Astrocyte (in vitro differentiated cells and primary cell): ENCODE data around the gene SPART. TPM values are rescaled to one million over a fixed set of nuclear protein-coding genes. Genes with fewer than 3 reads are reported as not detected.
A peak's percentile ranks its signal among the peaks of the same experiment; 100 is the strongest.

Experiments
- DNase-seq: peaks from one replicate; pipeline ENCODE4 v3.0.0-alpha.2; 2010; ENCODE audit warnings: low read depth
- FAIRE-seq: peaks from 2 replicates; lab custom pipeline; 2011; peaks lifted over from hg19 to GRCh38; lab: Jason Lieb, UNC
- H2AFZ ChIP-seq: 2 replicates; pipeline ENCODE4 v1.6.0; 2012; ENCODE audit warnings: low read depth, low read length, inconsistent platforms
- H3K27ac ChIP-seq: 2 replicates; pipeline ENCODE4 v1.5.1; 2011; ENCODE audit warnings: low read depth, low read length, inconsistent platforms
- H3K27me3 ChIP-seq: 2 replicates; pipeline ENCODE4 v1.6.0; 2011; ENCODE audit warnings: low read length, inconsistent platforms; ENCODE audit not compliant: insufficient read depth
- H3K36me3 ChIP-seq: 2 replicates; pipeline ENCODE4 v1.5.1; 2011; ENCODE audit warnings: low read length, inconsistent platforms; ENCODE audit not compliant: insufficient read depth
- H3K4me1 ChIP-seq: 2 replicates; pipeline ENCODE4 v1.5.1; 2011; ENCODE audit warnings: low read length, inconsistent platforms; ENCODE audit not compliant: insufficient read depth
- H3K4me2 ChIP-seq: 2 replicates; pipeline ENCODE4 v1.6.0; 2012; ENCODE audit warnings: low read length, inconsistent platforms
- H3K4me3 ChIP-seq: 2 replicates; pipeline ENCODE4 v1.5.1; 2011; ENCODE audit warnings: low read depth, mild to moderate bottlenecking, low read length, inconsistent platforms; ENCODE audit not compliant: insufficient read depth
- H3K79me2 ChIP-seq: 2 replicates; pipeline ENCODE4 v1.6.0; 2012; ENCODE audit warnings: mild to moderate bottlenecking, low read length, inconsistent platforms; ENCODE audit not compliant: insufficient read depth
- H3K9ac ChIP-seq: 2 replicates; pipeline ENCODE4 v1.6.0; 2012; ENCODE audit warnings: mild to moderate bottlenecking, low read length, inconsistent platforms
- H3K9me3 ChIP-seq: 2 replicates; pipeline ENCODE4 v1.5.1; 2012; ENCODE audit warnings: low read depth, mild to moderate bottlenecking, low read length, inconsistent platforms; ENCODE audit not compliant: insufficient read depth
- H4K20me1 ChIP-seq: 2 replicates; pipeline ENCODE4 v1.6.0; 2012; ENCODE audit warnings: low read length, inconsistent platforms; ENCODE audit not compliant: insufficient read depth
- H3K27ac Mint-ChIP-seq: one replicate; pipeline ENCODE4 v1.8.0; 2021; ENCODE audit warnings: mild to moderate bottlenecking, mixed read lengths; ENCODE audit not compliant: unreplicated experiment
- H3K27me3 Mint-ChIP-seq: one replicate; pipeline ENCODE4 v1.8.0; 2021; ENCODE audit warnings: low read depth, mixed read lengths; ENCODE audit not compliant: unreplicated experiment
- H3K36me3 Mint-ChIP-seq: one replicate; pipeline ENCODE4 v1.8.0; 2021; ENCODE audit warnings: low read depth, mixed read lengths; ENCODE audit not compliant: unreplicated experiment
- H3K4me1 Mint-ChIP-seq: one replicate; pipeline ENCODE4 v1.8.0; 2021; ENCODE audit warnings: low read depth, mixed read lengths; ENCODE audit not compliant: unreplicated experiment
- H3K4me3 Mint-ChIP-seq: one replicate; pipeline ENCODE4 v1.8.0; 2021; ENCODE audit warnings: mild to moderate bottlenecking, moderate library complexity, mixed read lengths; ENCODE audit not compliant: unreplicated experiment
- H3K9me3 Mint-ChIP-seq: one replicate; pipeline ENCODE4 v1.8.0; 2021; ENCODE audit warnings: mild to moderate bottlenecking, mixed read lengths; ENCODE audit not compliant: unreplicated experiment
- CTCF ChIP-seq: IDR thresholded peaks from 2 replicates; pipeline ENCODE4 v1.5.1; 2011; ENCODE audit warnings: low read depth, mild to moderate bottlenecking, inconsistent platforms, low read length, moderate library complexity; ENCODE audit not compliant: insufficient read depth
- EZH2 ChIP-seq: IDR thresholded peaks from 2 replicates; pipeline ENCODE4 v1.6.1; 2012; ENCODE audit warnings: mild to moderate bottlenecking, low read length, inconsistent platforms; ENCODE audit not compliant: insufficient read depth
- total RNA-seq: library from RNA; stranded (reverse); gene quantifications from 2 replicates; pipeline ENCODE4 v1.2.1, GENCODE V29; 2021

Gene SPART
- total RNA-seq, 1 donor from 2014 or later: 50.6 TPM

DNA sequence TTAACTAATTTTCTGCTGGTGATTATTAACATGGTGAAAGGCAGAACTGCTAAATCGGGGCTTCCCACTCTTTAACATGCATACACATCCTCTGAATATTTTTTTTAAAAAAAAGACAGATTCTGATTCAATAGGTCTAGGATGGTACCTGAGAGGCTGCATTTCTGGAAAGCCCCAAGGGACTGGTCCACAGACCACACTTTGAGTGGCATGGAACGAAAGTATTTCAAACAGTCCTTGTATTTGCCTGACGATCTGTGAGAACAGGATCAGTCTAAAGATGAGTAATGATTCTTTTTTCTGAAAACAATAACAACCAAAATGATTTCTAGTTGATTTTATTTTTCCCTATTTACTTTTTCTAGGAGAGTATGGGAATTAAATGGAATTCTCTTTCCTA is 16.7 kb upstream of the SPART start:
- Mint-ChIP-seq H3K27me3 (no peaks in the 10 kb centered on the region), H3K4me1 (peaks cover 8% of the 10 kb centered on the region), H3K9me3 (peaks cover 2% of the 10 kb centered on the region), H3K27ac (no peak overlapping the region), H3K4me3 (no peak overlapping the region), H3K36me3 (peaks cover 8% of the 10 kb centered on the region)
- H3K4me1 ChIP-seq: peaks cover 9% of the 10 kb centered on the region
- DNase-seq (no peak), FAIRE-seq (no peak)
- H3K4me2 ChIP-seq: no peak overlapping the region
- no peaks in the 10 kb centered on the region for H4K20me1 ChIP-seq
- no peaks in the 10 kb centered on the region for H3K27me3 ChIP-seq
- H3K9ac ChIP-seq: no peak overlapping the region
- no peak overlapping the region for H3K4me3 ChIP-seq
- no peaks in the 10 kb centered on the region for H3K9me3 ChIP-seq
- H3K79me2 ChIP-seq: no peaks in the 10 kb centered on the region
- H3K36me3 ChIP-seq: no peaks in the 10 kb centered on the region
- TF ChIP-seq EZH2: no peak
- TF ChIP-seq CTCF: no peak
- no peak overlapping the region for H3K27ac ChIP-seq
- H2AFZ ChIP-seq: no peak overlapping the region

GRCh38 chr13:36362251-36362650 is 16.1 kb upstream of the SPART start:
- H3K4me3 ChIP-seq: no peak overlapping the region
- peak overlapping the region; percentile 56 for H3K4me2 ChIP-seq
- Mint-ChIP-seq H3K27ac (no peak overlapping the region), H3K27me3 (no peaks in the 10 kb centered on the region), H3K36me3 (peaks cover 8% of the 10 kb centered on the region), H3K4me1 (peaks cover 8% of the 10 kb centered on the region), H3K4me3 (no peak overlapping the region), H3K9me3 (peaks cover 2% of the 10 kb centered on the region)
- H3K4me1 ChIP-seq: peaks cover 9% of the 10 kb centered on the region
- H3K36me3 ChIP-seq: no peaks in the 10 kb centered on the region
- peak overlapping the region; percentile 43 for H3K27ac ChIP-seq
- H3K9ac ChIP-seq: no peak overlapping the region
- H3K79me2 ChIP-seq: no peaks in the 10 kb centered on the region
- FAIRE-seq (peak; percentile 41), DNase-seq (peak; percentile 90)
- H3K27me3 ChIP-seq: no peaks in the 10 kb centered on the region
- no peaks in the 10 kb centered on the region for H3K9me3 ChIP-seq
- TF ChIP-seq EZH2: no peak
- no peak for TF ChIP-seq CTCF
- no peaks in the 10 kb centered on the region for H4K20me1 ChIP-seq
- H2AFZ ChIP-seq: no peak overlapping the region

DNA sequence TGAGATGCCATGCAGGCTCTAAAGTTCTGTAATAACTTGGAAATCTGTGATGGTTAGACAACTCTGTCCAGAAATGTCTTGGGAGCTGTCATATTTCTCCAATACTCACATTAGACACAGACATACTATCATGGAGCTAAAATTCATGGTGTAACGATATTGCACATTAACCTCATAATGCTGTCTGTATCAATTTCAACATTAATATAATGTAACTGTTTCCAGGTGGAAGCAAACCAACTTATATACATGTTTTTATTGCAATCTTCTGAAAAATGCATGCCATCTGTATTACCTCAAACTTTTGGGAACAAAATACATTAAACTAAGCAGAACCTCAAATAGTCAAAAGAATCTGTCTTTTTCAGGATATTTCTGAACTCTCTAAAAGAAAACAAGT is 14.7 kb upstream of the SPART start:
- no peak for TF ChIP-seq CTCF
- no peak for TF ChIP-seq EZH2
- no peaks in the 10 kb centered on the region for H3K9me3 ChIP-seq
- no peaks in the 10 kb centered on the region for H3K27me3 ChIP-seq
- H4K20me1 ChIP-seq: no peaks in the 10 kb centered on the region
- no peaks in the 10 kb centered on the region for H3K36me3 ChIP-seq
- Mint-ChIP-seq H3K4me3 (no peak overlapping the region), H3K9me3 (peaks cover 2% of the 10 kb centered on the region), H3K27ac (no peak overlapping the region), H3K27me3 (no peaks in the 10 kb centered on the region), H3K36me3 (no peaks in the 10 kb centered on the region), H3K4me1 (peaks cover 15% of the 10 kb centered on the region)
- H3K4me2 ChIP-seq: no peak overlapping the region
- no peak for FAIRE-seq
- no peak overlapping the region for H3K9ac ChIP-seq
- no peak for DNase-seq
- no peak overlapping the region for H2AFZ ChIP-seq
- H3K4me3 ChIP-seq: no peak overlapping the region
- H3K4me1 ChIP-seq: peaks cover 9% of the 10 kb centered on the region
- no peaks in the 10 kb centered on the region for H3K79me2 ChIP-seq
- no peak overlapping the region for H3K27ac ChIP-seq
